Measurements from ENCODE around the gene MN1. TPM values are rescaled to one million over a fixed set of nuclear protein-coding genes. Genes with fewer than 3 reads are reported as not detected.

The MN1 gene
- total RNA-seq, 1 donor from 2014 or later: 5.9 TPM

GRCh38 chr22:27732391-27732790 is 69.2 kb downstream of the MN1 start:
- Mint-ChIP-seq H3K36me3 (ENCODE audit: insufficient read depth) (no peaks in the 10 kb centered on the region), H3K27ac (no peak overlapping the region), H3K4me3 (ENCODE audit: low read depth) (no peak overlapping the region), H3K4me1 (ENCODE audit: low read depth) (peaks cover 7% of the 10 kb centered on the region), H3K9me3 (ENCODE audit: low read depth) (peaks cover 3% of the 10 kb centered on the region), H3K27me3 (peaks cover 39% of the 10 kb centered on the region)
- DNase-seq (ENCODE audit: low spot score, unreplicated experiment): no peak
- TF ChIP-seq CTCF (IDR thresholded peaks at IDR 0.05; ENCODE audit: unreplicated experiment): no peak

GRCh38 chr22:27731621-27732020 is 69.9 kb downstream of the MN1 start:
- no peaks in the 10 kb centered on the region for H3K9me3 Mint-ChIP-seq (ENCODE audit: low read depth)
- H3K36me3 Mint-ChIP-seq (ENCODE audit: insufficient read depth): no peaks in the 10 kb centered on the region
- H3K27ac Mint-ChIP-seq: no peak overlapping the region

GRCh38 chr22:27730641-27731433 is 70.7 kb downstream of the MN1 start:
- no peak for TF ChIP-seq CTCF (IDR thresholded peaks at IDR 0.05; ENCODE audit: unreplicated experiment)
- peaks cover 33% of the 10 kb centered on the region for H3K27me3 Mint-ChIP-seq
- peaks cover 13% of the 10 kb centered on the region for H3K4me1 Mint-ChIP-seq (ENCODE audit: low read depth)
- H3K9me3 Mint-ChIP-seq (ENCODE audit: low read depth): peaks cover under 1% of the 10 kb centered on the region
- no peaks in the 10 kb centered on the region for H3K36me3 Mint-ChIP-seq (ENCODE audit: insufficient read depth)
- no peak overlapping the region for H3K4me3 Mint-ChIP-seq (ENCODE audit: low read depth)
- no peak overlapping the region for H3K27ac Mint-ChIP-seq
- no peak for DNase-seq (ENCODE audit: low spot score, unreplicated experiment)

More at GRCh38 chr22:27731621-27732020, 69.9 kb downstream of the MN1 start:
- no peak for DNase-seq (ENCODE audit: low spot score, unreplicated experiment)
- Mint-ChIP-seq H3K4me1 (ENCODE audit: low read depth) (peaks cover 10% of the 10 kb centered on the region), H3K27me3 (peaks cover 39% of the 10 kb centered on the region), H3K4me3 (ENCODE audit: low read depth) (no peak overlapping the region)
- no peak for TF ChIP-seq CTCF (IDR thresholded peaks at IDR 0.05; ENCODE audit: unreplicated experiment)

- Mint-ChIP-seq H3K4me1 (ENCODE audit: low read depth) (peaks cover 13% of the 10 kb centered on the region), H3K36me3 (ENCODE audit: insufficient read depth) (no peaks in the 10 kb centered on the region)
These were observed 72.3 kb downstream of the MN1 start for GRCh38 chr22:27729246-27729645.

More at GRCh38 chr22:27729246-27729645, 72.3 kb downstream of the MN1 start:
- DNase-seq (ENCODE audit: low spot score, unreplicated experiment): no peak
- peaks cover 5% of the 10 kb centered on the region for H3K9me3 Mint-ChIP-seq (ENCODE audit: low read depth)
- no peak for TF ChIP-seq CTCF (IDR thresholded peaks at IDR 0.05; ENCODE audit: unreplicated experiment)
- H3K4me3 Mint-ChIP-seq (ENCODE audit: low read depth): no peak overlapping the region
- no peak overlapping the region for H3K27ac Mint-ChIP-seq
- peaks cover 26% of the 10 kb centered on the region for H3K27me3 Mint-ChIP-seq
